ENCODE data around the gene MRM3.
"Not testable (repeated sequence)": the region's sequence is repeated elsewhere in the genome, so short reads cannot be mapped to it uniquely, and the experiment has no call there.

The MRM3 gene

GRCh38 chr17:755319-755961 lies 26.7 kb upstream of the MRM3 start:
- not testable (repeated sequence) for DNase-seq (ENCODE audit: low read depth)

- DNase-seq (ENCODE audit: low read depth): not testable (repeated sequence)
Measured at GRCh38 chr17:756010-756567, 26.1 kb upstream of the MRM3 start.

- no peak for DNase-seq (ENCODE audit: low read depth)
Measured at GRCh38 chr17:759964-760363, 22.2 kb upstream of the MRM3 start.

GRCh38 chr17:760371-760770 lies 21.8 kb upstream of the MRM3 start:
- DNase-seq (ENCODE audit: low read depth): no peak

- DNase-seq (ENCODE audit: low read depth): no peak
Measured at GRCh38 chr17:767076-767475, 15.1 kb upstream of the MRM3 start.

GRCh38 chr17:773016-773415 lies 9.1 kb upstream of the MRM3 start:
- DNase-seq (ENCODE audit: low read depth): no peak

GRCh38 chr17:773467-774312 lies 8.5 kb upstream of the MRM3 start:
- DNase-seq (ENCODE audit: low read depth): no peak

- no peak for DNase-seq (ENCODE audit: low read depth)
Measured at GRCh38 chr17:774313-774584, 7.9 kb upstream of the MRM3 start.

GRCh38 chr17:778096-778495 lies 4.1 kb upstream of the MRM3 start:
- DNase-seq (ENCODE audit: low read depth): no peak

GRCh38 chr17:784143-784542 lies 2.0 kb downstream of the MRM3 start:
- DNase-seq (ENCODE audit: low read depth): no peak

GRCh38 chr17:785901-786300 lies 3.7 kb downstream of the MRM3 start:
- DNase-seq (ENCODE audit: low read depth): not testable (repeated sequence)

GRCh38 chr17:787641-788221 lies 5.6 kb downstream of the MRM3 start:
- no peak for DNase-seq (ENCODE audit: low read depth)

- DNase-seq (ENCODE audit: low read depth): no peak
Measured at GRCh38 chr17:788551-788950, 6.4 kb downstream of the MRM3 start.

- no peak for DNase-seq (ENCODE audit: low read depth)
Measured at GRCh38 chr17:789160-789840, 7.1 kb downstream of the MRM3 start.

GRCh38 chr17:789931-790873 lies 8.0 kb downstream of the MRM3 start:
- not testable (repeated sequence) for DNase-seq (ENCODE audit: low read depth)

- DNase-seq (ENCODE audit: low read depth): not testable (repeated sequence)
Measured at GRCh38 chr17:790874-791247, 8.7 kb downstream of the MRM3 start.

GRCh38 chr17:791829-792228 lies 9.7 kb downstream of the MRM3 start:
- DNase-seq (ENCODE audit: low read depth): no peak

GRCh38 chr17:792277-792676 lies 10.1 kb downstream of the MRM3 start:
- no peak for DNase-seq (ENCODE audit: low read depth)

- no peak for DNase-seq (ENCODE audit: low read depth)
Measured at GRCh38 chr17:794876-795275, 12.7 kb downstream of the MRM3 start.

GRCh38 chr17:795276-795675 lies 13.1 kb downstream of the MRM3 start:
- no peak for DNase-seq (ENCODE audit: low read depth)

GRCh38 chr17:795721-796120 lies 13.6 kb downstream of the MRM3 start:
- DNase-seq (ENCODE audit: low read depth): no peak
